CD14-positive monocyte (primary cell): ENCODE measurements around the gene SLU7. TPM values are rescaled to one million over a fixed set of nuclear protein-coding genes. Genes with fewer than 3 reads are reported as not detected.

ENCODE experiments used
- DNase-seq, 3 donors: peaks; one replicate each; pipeline ENCODE4 v3.0.0-alpha.2; 2011 to 2022
- H2AFZ ChIP-seq: 2 replicates; pipeline ENCODE4 v1.6.0; 2012; ENCODE audit warnings: mild to moderate bottlenecking, low read depth, low read length, inconsistent platforms; ENCODE audit not compliant: insufficient read depth, poor library complexity, severe bottlenecking
- H3K27ac ChIP-seq, 2 donors: 1 replicate in 1 of 2; 2 replicates in 1 of 2; pipeline ENCODE4 v1.5.1; 2012 to 2013; ENCODE audit warnings: low read length in 2 of 2, control low read depth in 1 of 2, inconsistent platforms in 1 of 2, low read depth in 1 of 2, mild to moderate bottlenecking in 1 of 2
- H3K27me3 ChIP-seq, 2 donors: one replicate each; pipeline versions ENCODE4 v1.6.0 to v1.6.1; 2011 to 2013; ENCODE audit warnings: low read length in 2 of 2; ENCODE audit not compliant: control insufficient read depth in 2 of 2, insufficient read depth in 2 of 2
- H3K36me3 ChIP-seq, 2 donors: replicated peaks in 1 of 2; 1 replicate in 1 of 2; 2 replicates in 1 of 2; pipeline versions ENCODE4 v1.5.1 to v1.6.1; 2012 to 2013; ENCODE audit warnings: low read length in 2 of 2, control low read depth in 1 of 2, inconsistent platforms in 1 of 2, mild to moderate bottlenecking in 1 of 2; ENCODE audit not compliant: insufficient read depth in 2 of 2, control insufficient read depth in 1 of 2
- H3K4me1 ChIP-seq, 2 donors: 1 replicate in 1 of 2; 2 replicates in 1 of 2; pipeline versions ENCODE4 v1.5.1 to v1.6.1; 2012 to 2013; ENCODE audit warnings: low read length in 2 of 2, control low read depth in 1 of 2, inconsistent platforms in 1 of 2, mild to moderate bottlenecking in 1 of 2, moderate library complexity in 1 of 2; ENCODE audit not compliant: insufficient read depth in 2 of 2, control insufficient read depth in 1 of 2
- H3K4me2 ChIP-seq: replicated peaks from 2 replicates; pipeline ENCODE3; 2012; ENCODE audit warnings: low read length, moderate library complexity, mild to moderate bottlenecking; ENCODE audit not compliant: poor library complexity, severe bottlenecking; ENCODE audit errors: extremely low read depth
- H3K4me3 ChIP-seq, 3 experiments: fragments of 200-600 bp in 1 of 3; sonication (generic) in 1 of 3; replicated peaks in 1 of 3; 1 replicate in 2 of 3; 2 replicates in 1 of 3; pipeline ENCODE4 v1.5.1; 2011 to 2013; ENCODE audit warnings: low read length in 3 of 3, mild to moderate bottlenecking in 3 of 3, control low read depth in 2 of 3, low read depth in 2 of 3, inconsistent platforms in 1 of 3, moderate library complexity in 1 of 3
- H3K79me2 ChIP-seq: 2 replicates; pipeline ENCODE4 v1.6.0; 2012; ENCODE audit warnings: mild to moderate bottlenecking, control low read depth, inconsistent platforms, low read length, moderate library complexity; ENCODE audit not compliant: insufficient read depth
- H3K9ac ChIP-seq: 2 replicates; pipeline ENCODE4 v1.6.0; 2017; ENCODE audit warnings: low read length, mild to moderate bottlenecking; ENCODE audit not compliant: insufficient read depth, poor library complexity, severe bottlenecking
- H3K9me3 ChIP-seq, 2 donors: replicated peaks in 1 of 2; 1 replicate in 1 of 2; 2 replicates in 1 of 2; pipeline versions ENCODE4 v1.5.1 to v1.6.1; 2012 to 2013; ENCODE audit warnings: low read length in 2 of 2, control low read depth in 1 of 2; ENCODE audit not compliant: control insufficient read depth in 1 of 2, insufficient read depth in 1 of 2
- H4K20me1 ChIP-seq: 2 replicates; pipeline ENCODE4 v1.6.0; 2012; ENCODE audit warnings: mild to moderate bottlenecking, low read length, control low read depth, moderate library complexity; ENCODE audit not compliant: insufficient read depth
- H3K27ac Mint-ChIP-seq, 7 donors: one replicate each; pipeline ENCODE4 v1.8.0; 2020; ENCODE audit warnings: mild to moderate bottlenecking in 7 of 7, mixed read lengths in 7 of 7, moderate library complexity in 6 of 7, inconsistent platforms in 2 of 7
- H3K27me3 Mint-ChIP-seq, 3 donors: one replicate each; pipeline ENCODE4 v1.8.0; 2021 to 2022; ENCODE audit warnings: low read depth in 3 of 3, mild to moderate bottlenecking in 3 of 3, mixed read lengths in 3 of 3, moderate library complexity in 3 of 3, inconsistent platforms in 1 of 3
- H3K36me3 Mint-ChIP-seq, 2 donors: one replicate each; pipeline ENCODE4 v1.8.0; 2020; ENCODE audit warnings: mixed read lengths in 2 of 2, inconsistent platforms in 1 of 2, mild to moderate bottlenecking in 1 of 2
- H3K4me1 Mint-ChIP-seq: one replicate; pipeline ENCODE4 v1.8.0; 2020; ENCODE audit warnings: mild to moderate bottlenecking, mixed read lengths
- H3K4me3 Mint-ChIP-seq, 2 donors: one replicate each; pipeline ENCODE4 v1.8.0; 2020; ENCODE audit warnings: mild to moderate bottlenecking in 2 of 2, mixed read lengths in 2 of 2, moderate library complexity in 1 of 2
- H3K9me3 Mint-ChIP-seq, 7 donors: one replicate each; pipeline ENCODE4 v1.8.0; 2020 to 2022; ENCODE audit warnings: mixed read lengths in 7 of 7, mild to moderate bottlenecking in 6 of 7, moderate library complexity in 6 of 7, inconsistent platforms in 2 of 7
- CTCF ChIP-seq: fragments of 200-600 bp; IDR thresholded peaks from one replicate; pipeline ENCODE4 v1.8.0; 2022; ENCODE audit warnings: antibody characterized with exemption, mild to moderate bottlenecking
- WGBS: methylation state at CpG from one replicate; pipeline ENCODE4 v1.1.5; 2013; ENCODE audit warnings: missing lambda C conversion rate; ENCODE audit not compliant: insufficient coverage; 5-methylcytosine and 5-hydroxymethylcytosine counted together
- intact Hi-C, 2 donors: fragments of 100-400 bp; cut with micrococcal nuclease; formaldehyde crosslinking; loops; one replicate each; pipeline versions ENCODE4 v1.15.0 to v1.15.1; 2023
- polyA plus RNA-seq, 3 donors: library from polyadenylated mRNA; depleted of rRNA in 1 of 3; unstranded in 2 of 3; stranded (reverse) in 1 of 3; fragments of 300-500 nt in 2 of 3; fragments of >200 nt in 1 of 3; fragmentation: Illumina TruSeq in 2 of 3; gene quantifications; 1 replicate in 2 of 3; 2 replicates in 1 of 3; pipeline ENCODE4 v1.2.3, GENCODE V29; 2012 to 2021

The SLU7 gene
- polyA plus RNA-seq, 3 donors: 38.4 to 61.6 (median 42.3) TPM

- no peaks in the 10 kb centered on the region for H4K20me1 ChIP-seq
- H2AFZ ChIP-seq: no peak overlapping the region
- H3K4me2 ChIP-seq: no peak overlapping the region
- DNase-seq: no peak
- Mint-ChIP-seq H3K9me3 (peaks cover 0 to 2% (median 0%) of the 10 kb centered on the region in 7 donors), H3K4me3 (no peak overlapping the region), H3K4me1 (peaks cover 2% of the 10 kb centered on the region), H3K36me3 (no peaks in the 10 kb centered on the region), H3K27ac (no peak overlapping the region), H3K27me3 (peaks cover 0 to 3% (median 0%) of the 10 kb centered on the region in 3 donors)
- H3K9ac ChIP-seq: no peak overlapping the region
- no peaks in the 10 kb centered on the region for H3K79me2 ChIP-seq
- WGBS: 93% methylated on average over 4 of the region's 9 CpGs
- intact Hi-C loops: no loop called here
- no peaks in the 10 kb centered on the region for H3K36me3 ChIP-seq
- H3K27ac ChIP-seq: no peak overlapping the region
- H3K4me3 ChIP-seq: no peak overlapping the region
- no peaks in the 10 kb centered on the region for H3K9me3 ChIP-seq
- no peaks in the 10 kb centered on the region for H3K4me1 ChIP-seq
- no peak for TF ChIP-seq CTCF
- H3K27me3 ChIP-seq: no peaks in the 10 kb centered on the region
These were observed 57.2 kb downstream of the SLU7 start for GRCh38 chr5:160361624-160362228.

GRCh38 chr5:160360310-160360709 is 58.6 kb downstream of the SLU7 start:
- Histone ChIP-seq H3K9me3 (no peaks in the 10 kb centered on the region), H4K20me1 (no peaks in the 10 kb centered on the region), H2AFZ (no peak overlapping the region), H3K4me2 (no peak overlapping the region), H3K9ac (no peak overlapping the region), H3K36me3 (no peaks in the 10 kb centered on the region), H3K4me3 (no peak overlapping the region), H3K27me3 (no peaks in the 10 kb centered on the region), H3K4me1 (no peaks in the 10 kb centered on the region), H3K27ac (no peak overlapping the region), H3K79me2 (no peaks in the 10 kb centered on the region)
- H3K4me3 Mint-ChIP-seq: no peak overlapping the region
- 100% methylated on average over 2 of the region's 3 CpGs for whole genome bisulfite sequencing
- H3K36me3 Mint-ChIP-seq: no peaks in the 10 kb centered on the region
- peaks cover 0 to 2% (median 0%) of the 10 kb centered on the region in 7 donors for H3K9me3 Mint-ChIP-seq
- H3K27ac Mint-ChIP-seq: no peak overlapping the region
- peaks cover 2% of the 10 kb centered on the region for H3K4me1 Mint-ChIP-seq
- DNase-seq: no peak
- intact Hi-C loops: no loop called here
- TF ChIP-seq CTCF: no peak
- peaks cover 0 to 6% (median 0%) of the 10 kb centered on the region in 3 donors for H3K27me3 Mint-ChIP-seq
